Thyroid gland (tissue), 4 donors: Measurements from ENCODE around the gene CRYAB.

ENCODE experiments used
- POLR2A ChIP-seq, 2 donors: fragments of 450-650 bp; IDR thresholded peaks; one replicate each; pipeline ENCODE4 v1.6.1; 2017; ENCODE audit warnings: antibody characterized with exemption in 2 of 2, mild to moderate bottlenecking in 2 of 2, moderate library complexity in 1 of 2
- TF ChIP-seq, protein P1 (sequence below), 6 experiments: fragments of 200-600 bp in 3 of 6; fragments of 450-650 bp in 3 of 6; sonication (generic) in 3 of 6; IDR thresholded peaks; one replicate each; pipeline ENCODE4 v1.5.1; 2016 to 2019; ENCODE audit warnings: antibody characterized with exemption in 6 of 6, mild to moderate bottlenecking in 2 of 6, inconsistent platforms in 1 of 6, moderate library complexity in 1 of 6

DNA sequence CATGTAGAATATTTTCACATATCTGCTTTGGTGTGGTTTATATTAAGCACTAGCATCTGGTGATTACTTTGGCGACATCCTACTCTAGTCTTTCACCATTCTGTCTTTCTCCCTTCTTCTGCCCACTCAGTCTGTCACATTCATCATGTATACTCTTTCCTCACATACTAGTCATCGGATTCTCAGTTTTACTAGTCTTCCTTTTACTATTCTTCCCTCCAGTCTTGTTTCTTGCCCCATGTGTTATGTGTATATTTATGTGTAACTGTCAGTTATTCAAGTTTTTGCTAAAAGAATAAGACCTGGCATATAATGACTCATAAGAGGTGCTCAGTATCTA, 21.0 kb upstream of the CRYAB start:
- TF ChIP-seq, protein P1, sequence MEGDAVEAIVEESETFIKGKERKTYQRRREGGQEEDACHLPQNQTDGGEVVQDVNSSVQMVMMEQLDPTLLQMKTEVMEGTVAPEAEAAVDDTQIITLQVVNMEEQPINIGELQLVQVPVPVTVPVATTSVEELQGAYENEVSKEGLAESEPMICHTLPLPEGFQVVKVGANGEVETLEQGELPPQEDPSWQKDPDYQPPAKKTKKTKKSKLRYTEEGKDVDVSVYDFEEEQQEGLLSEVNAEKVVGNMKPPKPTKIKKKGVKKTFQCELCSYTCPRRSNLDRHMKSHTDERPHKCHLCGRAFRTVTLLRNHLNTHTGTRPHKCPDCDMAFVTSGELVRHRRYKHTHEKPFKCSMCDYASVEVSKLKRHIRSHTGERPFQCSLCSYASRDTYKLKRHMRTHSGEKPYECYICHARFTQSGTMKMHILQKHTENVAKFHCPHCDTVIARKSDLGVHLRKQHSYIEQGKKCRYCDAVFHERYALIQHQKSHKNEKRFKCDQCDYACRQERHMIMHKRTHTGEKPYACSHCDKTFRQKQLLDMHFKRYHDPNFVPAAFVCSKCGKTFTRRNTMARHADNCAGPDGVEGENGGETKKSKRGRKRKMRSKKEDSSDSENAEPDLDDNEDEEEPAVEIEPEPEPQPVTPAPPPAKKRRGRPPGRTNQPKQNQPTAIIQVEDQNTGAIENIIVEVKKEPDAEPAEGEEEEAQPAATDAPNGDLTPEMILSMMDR (IDR thresholded peaks at IDR 0.05): no peak
- TF ChIP-seq POLR2A (IDR thresholded peaks at IDR 0.05): no peak
